ENCODE measurements around the gene GAB1. TPM values are rescaled to one million over a fixed set of nuclear protein-coding genes. Genes with fewer than 3 reads are reported as not detected.
A peak's percentile ranks its signal among the peaks of the same experiment; 100 is the strongest.

GAB1 gene
- total and polyA plus RNA-seq, 2 of the 13 experiments (the other 11 are each of a cell fraction or from before 2014, with no cell fraction given): 8.7 to 14.7 TPM

- peak; percentile 57 for TF ChIP-seq ZNF574 (CRISPR knock-in tag; IDR thresholded peaks at IDR 0.05)
- TF ChIP-seq ZNF18 (CRISPR knock-in tag; IDR thresholded peaks at IDR 0.05; ENCODE audit: insufficient replicate concordance): peak; percentile 7
- TF ChIP-seq E2F5 (CRISPR knock-in tag; conservative IDR thresholded peaks at IDR 0.05): no peak
- peak; percentile 37; the same call in 1 of the 2 replicates for TF ChIP-seq CREBL2 (CRISPR knock-in tag; IDR thresholded peaks at IDR 0.05; ENCODE audit: borderline replicate concordance)
- TF ChIP-seq ASH2L (IDR thresholded peaks at IDR 0.05; ENCODE audit: insufficient read length, low read depth, low read length): peak; percentile 77
- TF ChIP-seq NCOA5 (CRISPR knock-in tag; IDR thresholded peaks at IDR 0.05): no peak
- TF ChIP-seq ZNF503 (CRISPR knock-in tag; IDR thresholded peaks at IDR 0.05): peak; percentile 37; the same call in 1 of the 2 replicates
- 0 out of 2 replicates have a peak, but pooled peaks have one; percentile 7 for TF ChIP-seq ZSCAN20 (CRISPR knock-in tag; IDR thresholded peaks at IDR 0.05; ENCODE audit: borderline replicate concordance)
- peak; percentile 52; the same call in 1 of the 2 replicates for TF ChIP-seq ZNF747 (CRISPR knock-in tag; IDR thresholded peaks at IDR 0.05; ENCODE audit: borderline replicate concordance)
- peak; percentile 83 for TF ChIP-seq RBFOX2 (IDR thresholded peaks at IDR 0.05; ENCODE audit: low read depth, low read length)
- TF ChIP-seq ADNP (CRISPR knock-in tag; IDR thresholded peaks at IDR 0.05): peak; percentile 76; the same call in 1 of the 2 replicates
- TF ChIP-seq MEIS2 (CRISPR knock-in tag; IDR thresholded peaks at IDR 0.05): peak; percentile 31; the same call in 1 of the 2 replicates
- no peak for TF ChIP-seq IRF2 (CRISPR knock-in tag; IDR thresholded peaks at IDR 0.05)
- no peak for TF ChIP-seq ZNF326 (CRISPR knock-in tag; IDR thresholded peaks at IDR 0.05; ENCODE audit: borderline replicate concordance)
- TF ChIP-seq STAG1 (CRISPR knock-in tag; IDR thresholded peaks at IDR 0.05): no peak; the same call in 1 of the 2 replicates
- TF ChIP-seq ZFX (CRISPR knock-in tag; IDR thresholded peaks at IDR 0.05; ENCODE audit: low read depth): peak; percentile 50
- peak; percentile 40; the same call in 1 of the 2 replicates for TF ChIP-seq HNF4A (CRISPR knock-in tag; IDR thresholded peaks at IDR 0.05)
- TF ChIP-seq ZNF235 (CRISPR knock-in tag; IDR thresholded peaks at IDR 0.05; ENCODE audit: borderline replicate concordance): no peak
- TF ChIP-seq HOXA5 (CRISPR knock-in tag; IDR thresholded peaks at IDR 0.05): peak; percentile 22
- TF ChIP-seq SNAI1 (CRISPR knock-in tag; IDR thresholded peaks at IDR 0.05; ENCODE audit: borderline replicate concordance): peak; percentile 23; the same call in 1 of the 2 replicates
- 0 out of 2 replicates have a peak, but pooled peaks have one; percentile 21 for TF ChIP-seq KDM5A (IDR thresholded peaks at IDR 0.05; ENCODE audit: borderline replicate concordance, low read length)
Measured at GRCh38 chr4:143336781-143337599, at the start of gene GAB1 (continued).
